DMS153 treated with DMSO at 0.1 percent for 48 hours (cell line): Measurements from ENCODE around the gene ROCK2.

ENCODE experiments used
- DNase-seq: peaks from one replicate; lab custom pipeline; 2025; ENCODE audit not compliant: unreplicated experiment; lab: John Stamatoyannopoulos, UW

Gene ROCK2

GRCh38 chr2:11158916-11159573 is 185.4 kb downstream of the ROCK2 start:
- no peak for DNase-seq

- DNase-seq: no peak
Measured at GRCh38 chr2:11157731-11158130, 186.7 kb downstream of the ROCK2 start.

GRCh38 chr2:11157296-11157695 is 187.1 kb downstream of the ROCK2 start:
- DNase-seq: no peak

GRCh38 chr2:11156396-11157075 is 187.9 kb downstream of the ROCK2 start:
- DNase-seq: no peak

GRCh38 chr2:11155381-11156035 is 188.9 kb downstream of the ROCK2 start, which contains the start of gene SLC66A3:
TSS of gene SLC66A3 (plus strand) at chr2:11155467. CDS start at chr2:11155547, 80 bp downstream.
- peak; percentile 89 for DNase-seq

GRCh38 chr2:11154923-11155380 is 189.5 kb downstream of the ROCK2 start:
- peak; percentile 89 for DNase-seq

- no peak for DNase-seq
Measured at GRCh38 chr2:11154016-11154922, 190.2 kb downstream of the ROCK2 start.

GRCh38 chr2:11152591-11152990 is 191.8 kb downstream of the ROCK2 start:
- DNase-seq: no peak

GRCh38 chr2:11147263-11147662 is 197.2 kb downstream of the ROCK2 start:
- DNase-seq: no peak

GRCh38 chr2:11146076-11146475 is 198.4 kb downstream of the ROCK2 start:
- DNase-seq: no peak

- no peak for DNase-seq
Measured at GRCh38 chr2:11145350-11145749, 199.1 kb downstream of the ROCK2 start.

- DNase-seq: no peak
Measured at GRCh38 chr2:11144738-11145079, 199.7 kb downstream of the ROCK2 start.

- DNase-seq: no peak
Measured at GRCh38 chr2:11144077-11144737, 200.2 kb downstream of the ROCK2 start.

- DNase-seq: no peak
Measured at GRCh38 chr2:11142987-11143386, 201.4 kb downstream of the ROCK2 start.

- no peak for DNase-seq
Measured at GRCh38 chr2:11142330-11142729, 202.1 kb downstream of the ROCK2 start.

GRCh38 chr2:11141319-11141718 is 203.1 kb downstream of the ROCK2 start:
- DNase-seq: no peak

GRCh38 chr2:11140492-11140891 is 203.9 kb downstream of the ROCK2 start:
- DNase-seq: no peak

GRCh38 chr2:11134349-11134748 is 210.1 kb downstream of the ROCK2 start:
- no peak for DNase-seq

GRCh38 chr2:11133936-11134320 is 210.5 kb downstream of the ROCK2 start:
- no peak for DNase-seq

- no peak for DNase-seq
Measured at GRCh38 chr2:11133238-11133935, 211.0 kb downstream of the ROCK2 start.
